Tibial nerve (tissue), 3 donors: ENCODE measurements around the gene ABCB11.

ENCODE experiments used
- CTCF ChIP-seq, 5 experiments: fragments of 200-600 bp in 3 of 5; fragments of 450-650 bp in 2 of 5; sonication (generic) in 3 of 5; IDR thresholded peaks; one replicate each; pipeline ENCODE4 v1.5.1; 2016 to 2019; ENCODE audit warnings: antibody characterized with exemption in 5 of 5, mild to moderate bottlenecking in 3 of 5, moderate library complexity in 2 of 5
- POLR2A ChIP-seq, 2 donors: fragments of 450-650 bp; IDR thresholded peaks; one replicate each; pipeline ENCODE4 v1.6.1; 2017; ENCODE audit warnings: antibody characterized with exemption in 2 of 2, mild to moderate bottlenecking in 2 of 2, moderate library complexity in 2 of 2

DNA sequence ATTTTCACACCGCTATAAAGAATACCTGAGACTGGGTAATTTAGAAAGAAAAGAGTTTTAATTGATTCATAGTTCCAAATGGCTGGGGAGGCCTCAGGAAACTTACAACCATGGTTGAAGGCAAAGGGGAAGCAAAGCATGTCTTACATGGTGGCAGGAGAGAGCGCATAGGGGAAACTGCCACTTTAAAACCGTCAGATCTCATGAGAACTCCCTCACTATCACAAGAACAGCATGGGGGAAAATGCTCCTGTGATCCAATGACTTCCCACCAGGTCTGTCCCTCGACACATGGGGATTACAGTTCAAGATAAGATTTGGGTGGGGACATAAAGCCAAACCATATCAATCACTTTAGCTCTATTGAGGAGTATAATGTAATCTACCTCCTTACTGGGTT lies 53.5 kb downstream of the ABCB11 start:
- no peak for TF ChIP-seq CTCF (IDR thresholded peaks at IDR 0.05)
- TF ChIP-seq POLR2A (IDR thresholded peaks at IDR 0.05), result no peak
